ENCODE results near the gene TOM1L2. TPM values are rescaled to one million over a fixed set of nuclear protein-coding genes. Genes with fewer than 3 reads are reported as not detected.

The TOM1L2 gene
- total and polyA plus RNA-seq, 12 donors, result 29.6 to 437 (median 67.7) TPM

DNA sequence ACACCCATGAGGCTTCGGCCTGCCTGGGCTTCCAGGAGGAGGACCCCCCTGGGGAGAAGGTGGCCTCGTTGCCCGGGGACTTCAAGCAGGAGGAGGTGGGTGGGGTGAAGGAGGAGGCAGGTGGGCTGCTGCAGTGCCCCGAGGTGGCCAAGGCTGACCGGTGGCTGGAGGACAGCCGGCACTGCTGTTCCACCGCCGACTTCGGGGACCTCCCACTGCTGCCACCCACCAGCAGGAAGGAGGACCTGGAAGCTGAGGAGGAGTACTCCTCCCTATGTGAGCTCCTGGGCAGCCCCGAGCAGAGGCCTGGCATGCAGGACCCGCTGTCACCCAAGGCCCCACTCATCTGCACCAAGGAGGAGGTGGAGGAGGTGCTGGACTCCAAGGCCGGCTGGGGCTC lies 176.9 kb downstream of the TOM1L2 start:
- peaks cover 6 to 12% of the 10 kb centered on the region in 2 donors for H3K4me1 ChIP-seq (replicated peaks in 1 of 2)
- peaks cover 0 to 48% of the 10 kb centered on the region in 2 donors for H3K36me3 ChIP-seq (replicated peaks in 1 of 2)
- 62 to 85% (median 82%) methylated on average over 3 to 12 of the region's 12 CpGs for WGBS, 4 donors
- no peak for DNase-seq
- no peak overlapping the region for H3K27ac ChIP-seq
- TF ChIP-seq POLR2A (IDR thresholded peaks at IDR 0.05), result no peak
- TF ChIP-seq, protein P1, sequence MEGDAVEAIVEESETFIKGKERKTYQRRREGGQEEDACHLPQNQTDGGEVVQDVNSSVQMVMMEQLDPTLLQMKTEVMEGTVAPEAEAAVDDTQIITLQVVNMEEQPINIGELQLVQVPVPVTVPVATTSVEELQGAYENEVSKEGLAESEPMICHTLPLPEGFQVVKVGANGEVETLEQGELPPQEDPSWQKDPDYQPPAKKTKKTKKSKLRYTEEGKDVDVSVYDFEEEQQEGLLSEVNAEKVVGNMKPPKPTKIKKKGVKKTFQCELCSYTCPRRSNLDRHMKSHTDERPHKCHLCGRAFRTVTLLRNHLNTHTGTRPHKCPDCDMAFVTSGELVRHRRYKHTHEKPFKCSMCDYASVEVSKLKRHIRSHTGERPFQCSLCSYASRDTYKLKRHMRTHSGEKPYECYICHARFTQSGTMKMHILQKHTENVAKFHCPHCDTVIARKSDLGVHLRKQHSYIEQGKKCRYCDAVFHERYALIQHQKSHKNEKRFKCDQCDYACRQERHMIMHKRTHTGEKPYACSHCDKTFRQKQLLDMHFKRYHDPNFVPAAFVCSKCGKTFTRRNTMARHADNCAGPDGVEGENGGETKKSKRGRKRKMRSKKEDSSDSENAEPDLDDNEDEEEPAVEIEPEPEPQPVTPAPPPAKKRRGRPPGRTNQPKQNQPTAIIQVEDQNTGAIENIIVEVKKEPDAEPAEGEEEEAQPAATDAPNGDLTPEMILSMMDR (IDR thresholded peaks at IDR 0.05), result no peak
- no peaks in the 10 kb centered on the region for H3K9me3 ChIP-seq (replicated peaks in 1 of 3)
- intact Hi-C loops (cut with DNase I), result loop anchor here in 1 of 2 donors (10.0 kb wide), 1 partner anchor 240 kb away; the partner anchor contains the start of genes ATPAF2 and GID4
- H3K4me3 ChIP-seq, result no peak overlapping the region
- H3K27me3 ChIP-seq, result no peaks in the 10 kb centered on the region

DNA sequence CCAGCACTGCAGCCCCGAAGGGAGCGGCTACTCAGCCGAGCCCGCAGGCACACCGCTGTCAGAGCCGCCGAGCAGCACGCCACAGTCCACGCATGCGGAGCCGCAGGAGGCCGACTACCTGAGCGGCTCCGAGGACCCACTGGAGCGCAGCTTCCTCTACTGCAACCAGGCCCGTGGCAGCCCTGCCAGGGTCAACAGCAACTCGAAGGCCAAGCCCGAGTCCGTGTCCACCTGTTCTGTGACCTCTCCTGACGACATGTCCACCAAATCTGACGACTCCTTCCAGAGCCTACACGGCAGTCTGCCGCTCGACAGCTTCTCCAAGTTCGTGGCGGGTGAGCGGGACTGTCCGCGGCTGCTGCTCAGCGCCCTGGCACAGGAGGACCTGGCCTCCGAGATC lies 177.8 kb downstream of the TOM1L2 start:
- no peak for DNase-seq
- no peaks in the 10 kb centered on the region for H3K27me3 ChIP-seq
- no peak for TF ChIP-seq POLR2A (IDR thresholded peaks at IDR 0.05)
- TF ChIP-seq, protein P1 (IDR thresholded peaks at IDR 0.05), result no peak
- no peak overlapping the region for H3K4me3 ChIP-seq
- WGBS, 4 donors, result 86 to 94% (median 89%) methylated on average over 10 to 31 of the region's 31 CpGs
- H3K36me3 ChIP-seq (replicated peaks in 1 of 2), result peaks cover 0 to 48% of the 10 kb centered on the region in 2 donors
- intact Hi-C loops (cut with DNase I), result loop anchor here in 1 of 2 donors (10.0 kb wide), 1 partner anchor 240 kb away; the partner anchor contains the start of genes ATPAF2 and GID4
- H3K27ac ChIP-seq, result peak overlapping the region in 1 of 5 donors; percentile 44
- H3K9me3 ChIP-seq (replicated peaks in 1 of 3), result no peaks in the 10 kb centered on the region
- H3K4me1 ChIP-seq (replicated peaks in 1 of 2), result peaks cover 6 to 12% of the 10 kb centered on the region in 2 donors

MicroRNA genes within 50 kb of the gene (microRNA counts, 767-probe panel; counts per million panel counts)
- 0 counts per million in 2 donors for microRNA hsa-miR-33b-5p

Small RNAs within 50 kb of the gene (microRNA-seq; reads per million reads assigned to microRNA genes)
- gene MIR33B (55.0 to 186 (median 71.4) reads per million in 3 donors), gene MIR6777 (6.7 to 8.8 (median 7.4) reads per million in 3 donors)

Small RNAs within 50 kb of the gene (small RNA-seq; reads per million reads assigned to genes)
- 1.8 to 3.0 reads per million in 2 donors for gene MIR33B
- 0.92 to 2.7 reads per million in 2 donors for gene MIR6777

Other genes starting within 250 kb of the TOM1L2 start
- gene SREBF1, start 135.4 kb downstream of the TOM1L2 start, total RNA-seq, result 100 to 1,000 TPM in 8 of 9 donors, 10 to 100 TPM in 1; 48.2 to 850 (median 582) TPM
- 100 to 1,000 TPM; 298 to 818 (median 483) TPM for gene SREBF1, start 135.4 kb downstream of the TOM1L2 start, polyA plus RNA-seq
- 1 to 10 TPM in 7 of 9 donors, under 1 TPM in 2; 0.17 to 9.1 (median 2.9) TPM for gene DRC3, start 462 bp upstream of the TOM1L2 start, total RNA-seq
- gene DRC3, start 462 bp upstream of the TOM1L2 start, polyA plus RNA-seq, result 10 to 100 TPM in 1 of 3 donors, 1 to 10 TPM in 2; 3.2 to 21.3 (median 7.9) TPM
- gene ATPAF2, start 66.8 kb upstream of the TOM1L2 start, total RNA-seq, result 10 to 100 TPM; 32.5 to 68.6 (median 39.5) TPM
- gene ATPAF2, start 66.8 kb upstream of the TOM1L2 start, polyA plus RNA-seq, result 10 to 100 TPM; 48.9 to 57.8 (median 51.2) TPM
- gene GID4, start 67.0 kb upstream of the TOM1L2 start, total RNA-seq, result 10 to 100 TPM in 5 of 9 donors, 1 to 10 TPM in 4; 6.3 to 16.7 (median 11.1) TPM
- 10 to 100 TPM in 1 of 3 donors, 1 to 10 TPM in 2; 4.2 to 10.5 (median 4.3) TPM for gene GID4, start 67.0 kb upstream of the TOM1L2 start, polyA plus RNA-seq
- 10 to 100 TPM; 34.9 to 81.4 (median 41.2) TPM for gene DRG2, start 115.5 kb upstream of the TOM1L2 start, total RNA-seq
- gene DRG2, start 115.5 kb upstream of the TOM1L2 start, polyA plus RNA-seq, result 10 to 100 TPM; 17.1 to 97.1 (median 69.0) TPM
- 1 to 10 TPM in 1 of 9 donors, under 1 TPM in 6, not detected in 2; 0.44 to 1.0 (median 0.84) TPM for gene MYO15A, start 136.4 kb upstream of the TOM1L2 start, total RNA-seq
- 1 to 10 TPM in 2 of 3 donors, under 1 TPM in 1; 0.57 to 3.5 (median 2.2) TPM for gene MYO15A, start 136.4 kb upstream of the TOM1L2 start, polyA plus RNA-seq
- 100 to 1,000 TPM in 8 of 9 donors, 10 to 100 TPM in 1; 52.2 to 154 (median 140) TPM for gene ALKBH5, start 211.4 kb upstream of the TOM1L2 start, total RNA-seq
- 100 to 1,000 TPM in 1 of 3 donors, 10 to 100 TPM in 2; 28.4 to 118 (median 33.8) TPM for gene ALKBH5, start 211.4 kb upstream of the TOM1L2 start, polyA plus RNA-seq

Measured in adrenal gland (tissue), 12 donors.